Right lobe of liver (tissue), 6 donors: ENCODE results near the gene MAP3K3. TPM values are rescaled to one million over a fixed set of nuclear protein-coding genes. Genes with fewer than 3 reads are reported as not detected.

Source experiments
- ATAC-seq, 4 donors: fragments of 200-7000 bp; cut with Tn5 transposase; one replicate each; pipeline ENCODE4 v1.9.1; 2020; ENCODE audit warnings: mild to moderate bottlenecking in 4 of 4, moderate library complexity in 4 of 4
- DNase-seq, 3 donors: peaks; one replicate each; pipeline ENCODE4 v3.0.0-alpha.2; 2020
- H3K27ac ChIP-seq, 3 donors: fragments of 200-600 bp; one replicate each; pipeline ENCODE4 v1.8.0; 2022
- H3K27me3 ChIP-seq, 2 donors: fragments of 200-600 bp; one replicate each; pipeline ENCODE4 v1.8.0; 2022
- H3K36me3 ChIP-seq, 4 donors: fragments of 200-600 bp; sonication (generic) in 1 of 4; one replicate each; pipeline versions ENCODE4 v1.5.1 to v1.8.0; 2017 to 2022; ENCODE audit warnings: control low read depth in 1 of 4
- H3K4me1 ChIP-seq, 4 donors: fragments of 200-600 bp; sonication (generic) in 1 of 4; one replicate each; pipeline versions ENCODE4 v1.5.1 to v1.8.0; 2017 to 2022; ENCODE audit warnings: control low read depth in 1 of 4
- H3K4me3 ChIP-seq, 3 donors: fragments of 200-600 bp; one replicate each; pipeline ENCODE4 v1.8.0; 2022
- H3K9me3 ChIP-seq, 4 donors: fragments of 200-600 bp; sonication (generic) in 1 of 4; one replicate each; pipeline versions ENCODE4 v1.5.1 to v1.8.0; 2017 to 2022; ENCODE audit warnings: control low read depth in 1 of 4
- CTCF ChIP-seq, 4 donors: fragments of 200-600 bp in 3 of 4; fragments of 450-650 bp in 1 of 4; IDR thresholded peaks; one replicate each; pipeline versions ENCODE4 v1.5.1 to v1.8.0; 2016 to 2022; ENCODE audit warnings: antibody characterized with exemption in 4 of 4, mild to moderate bottlenecking in 2 of 4
- POLR2A ChIP-seq: fragments of 450-650 bp; IDR thresholded peaks from one replicate; pipeline ENCODE4 v1.6.1; 2017; ENCODE audit warnings: antibody characterized with exemption, mild to moderate bottlenecking
- WGBS: methylation state at CpG from one replicate; pipeline ENCODE4 v1.1.6; 2018; ENCODE audit warnings: low coverage, low lambda C conversion rate; ENCODE audit not compliant: insufficient coverage; ENCODE audit errors: missing lambda C conversion rate; 5-methylcytosine and 5-hydroxymethylcytosine counted together
- intact Hi-C, 2 donors: fragments of 100-400 bp; cut with DNase I; formaldehyde crosslinking; loops; one replicate each; pipeline versions ENCODE4 v1.11.2 to v1.14.1; 2022
- total RNA-seq, 6 experiments: library from RNA; depleted of rRNA in 2 of 6; stranded (reverse); fragments of >200 nt in 2 of 6; fragmentation: NEBNext Ultra II Directional in 3 of 6; extraction: Animal tissue kit (Norgen Biotek cat#: 25700) in 3 of 6; gene quantifications; one replicate each; pipeline versions ENCODE4 v1.1.0 to v1.2.4, GENCODE V29; 2016 to 2023
- donor health status: DM: no; HTN: yes; CAD: no.
- donor health status: DM: no; HTN: no; CAD: no.
- donor health status: DM: no; HTN: no; CAD: no.
- donor health status: DM: no; HTN: yes; CAD: no.
- donor health status: DM: no; HTN: yes; CAD: no.

The MAP3K3 gene
- total RNA-seq, 6 experiments from 2014 or later: 10.6 to 15.8 (median 13.0) TPM

- Histone ChIP-seq H3K9me3 (no peaks in the 10 kb centered on the region), H3K36me3 (peaks cover 0 to 12% (median 2%) of the 10 kb centered on the region in 4 donors), H3K4me3 (peak overlapping the region; percentile 41 to 54 (median 44)), H3K27ac (peak overlapping the region in 2 of 3 donors; percentile 67 to 68), H3K27me3 (no peaks in the 10 kb centered on the region), H3K4me1 (peaks cover 0 to 18% (median 8%) of the 10 kb centered on the region in 4 donors)
- TF ChIP-seq CTCF (IDR thresholded peaks at IDR 0.05): peak; percentile 38 to 67 (median 59)
- TF ChIP-seq POLR2A: no peak
- DNase-seq (peak; percentile 65 to 76 (median 71)), ATAC-seq (peak; percentile 49 to 57 (median 54))
- WGBS: 43% methylated on average over 10 of the region's 22 CpGs
- intact Hi-C loops: loop anchor here in 1 of 2 donors (10.0 kb wide), 1 partner anchor 63 kb away; no protein-coding TSS in a partner anchor
Measured at GRCh38 chr17:63697341-63698286, 75.4 kb downstream of the MAP3K3 start.

GRCh38 chr17:63698381-63698885 is 76.2 kb downstream of the MAP3K3 start:
- TF ChIP-seq CTCF (IDR thresholded peaks at IDR 0.05) (no peak), POLR2A (no peak)
- WGBS: 8% methylated on average over 2 of the region's 24 CpGs
- H3K4me3 ChIP-seq: peak overlapping the region; percentile 41 to 54 (median 44)
- intact Hi-C loops: loop anchor here in 1 of 2 donors (10.0 kb wide), 1 partner anchor 64 kb away; no protein-coding TSS in a partner anchor
- no peaks in the 10 kb centered on the region for H3K9me3 ChIP-seq
- H3K27ac ChIP-seq: peak overlapping the region; percentile 31 to 68 (median 67)
- peaks cover 0 to 18% (median 8%) of the 10 kb centered on the region in 4 donors for H3K4me1 ChIP-seq
- DNase-seq (peak in 2 of 3 donors; percentile 62 to 65), ATAC-seq (peak; percentile 7 to 38 (median 13))
- H3K27me3 ChIP-seq: no peaks in the 10 kb centered on the region
- H3K36me3 ChIP-seq: peaks cover 0 to 10% (median 0%) of the 10 kb centered on the region in 4 donors

- DNase-seq (peak; percentile 61 to 85 (median 79)), ATAC-seq (peak; percentile 26 to 50 (median 40))
- H3K4me3 ChIP-seq: peak overlapping the region; percentile 41 to 54 (median 44)
- peak overlapping the region; percentile 31 to 68 (median 67) for H3K27ac ChIP-seq
- peaks cover 0 to 18% (median 8%) of the 10 kb centered on the region in 4 donors for H3K4me1 ChIP-seq
- no peaks in the 10 kb centered on the region for H3K9me3 ChIP-seq
- 4% methylated on average over 4 of the region's 45 CpGs for WGBS
- TF ChIP-seq CTCF (IDR thresholded peaks at IDR 0.05) (no peak), POLR2A (no peak)
- H3K27me3 ChIP-seq: no peaks in the 10 kb centered on the region
- intact Hi-C loops: loop anchor here in 1 of 2 donors (10.0 kb wide), 1 partner anchor 64 kb away; no protein-coding TSS in a partner anchor
- peaks cover 0 to 5% (median 0%) of the 10 kb centered on the region in 4 donors for H3K36me3 ChIP-seq
Measured at GRCh38 chr17:63698886-63699637, 76.8 kb downstream of the MAP3K3 start.
